Breast epithelium (tissue), 4 donors: ENCODE data around the gene MYO15B. TPM values are rescaled to one million over a fixed set of nuclear protein-coding genes. Genes with fewer than 3 reads are reported as not detected.

Experiments used
- DNase-seq, 2 donors: peaks; one replicate each; pipeline ENCODE4 v3.0.0-alpha.2; 2019; ENCODE audit warnings: low spot score in 2 of 2
- H3K27ac ChIP-seq, 2 donors: fragments of 200-600 bp; sonication (generic) in 1 of 2; one replicate each; pipeline ENCODE4 v1.5.1; 2016 to 2019; ENCODE audit warnings: mild to moderate bottlenecking in 1 of 2
- H3K27me3 ChIP-seq, 2 donors: fragments of 200-600 bp; sonication (generic) in 1 of 2; one replicate each; pipeline versions ENCODE4 v1.5.1 to v1.6.0; 2017 to 2019; ENCODE audit warnings: control low read depth in 1 of 2, mild to moderate bottlenecking in 1 of 2
- H3K36me3 ChIP-seq: fragments of 200-600 bp; one replicate; pipeline ENCODE4 v1.5.1; 2019
- H3K4me1 ChIP-seq, 2 donors: fragments of 200-600 bp; sonication (generic); one replicate each; pipeline ENCODE4 v1.5.1; 2016 to 2019; ENCODE audit warnings: control low read depth in 1 of 2
- H3K4me3 ChIP-seq, 3 donors: fragments of 200-600 bp; sonication (generic); 1 replicate in 2 of 3; 2 replicates in 1 of 3; pipeline ENCODE4 v1.5.1; 2016 to 2019; ENCODE audit warnings: mild to moderate bottlenecking in 3 of 3, moderate library complexity in 2 of 3
- H3K9me3 ChIP-seq, 2 donors: fragments of 200-600 bp; sonication (generic) in 1 of 2; one replicate each; pipeline ENCODE4 v1.5.1; 2016 to 2019; ENCODE audit warnings: control low read depth in 1 of 2
- POLR2A ChIP-seq: fragments of 450-650 bp; IDR thresholded peaks from one replicate; pipeline ENCODE4 v1.6.1; 2016; ENCODE audit warnings: antibody characterized with exemption, mild to moderate bottlenecking, moderate library complexity
- POLR2AphosphoS5 ChIP-seq, 3 donors: sonication (generic); formaldehyde crosslinking; IDR thresholded peaks; one replicate each; pipeline ENCODE4 v1.6.1; 2017; ENCODE audit warnings: antibody characterized with exemption in 3 of 3
- intact Hi-C: fragments of 100-400 bp; cut with DNase I; formaldehyde crosslinking; loops from one replicate; pipeline ENCODE4 v1.15.1; 2023; ENCODE audit warnings: low total_unique reads
- total RNA-seq, 3 donors: library from RNA; depleted of rRNA; stranded (reverse); fragments of >200 nt; gene quantifications; one replicate each; pipeline ENCODE4 v1.1.0, GENCODE V29; 2016
- TF ChIP-seq, protein P1 (sequence below), 3 donors: fragments of 450-650 bp; IDR thresholded peaks; one replicate each; pipeline ENCODE4 v1.5.1; 2016 to 2017; ENCODE audit warnings: antibody characterized with exemption in 3 of 3, mild to moderate bottlenecking in 3 of 3, moderate library complexity in 3 of 3

MYO15B gene
- total RNA-seq, 3 donors from 2014 or later: 65.3 to 121 (median 86.6) TPM

DNA sequence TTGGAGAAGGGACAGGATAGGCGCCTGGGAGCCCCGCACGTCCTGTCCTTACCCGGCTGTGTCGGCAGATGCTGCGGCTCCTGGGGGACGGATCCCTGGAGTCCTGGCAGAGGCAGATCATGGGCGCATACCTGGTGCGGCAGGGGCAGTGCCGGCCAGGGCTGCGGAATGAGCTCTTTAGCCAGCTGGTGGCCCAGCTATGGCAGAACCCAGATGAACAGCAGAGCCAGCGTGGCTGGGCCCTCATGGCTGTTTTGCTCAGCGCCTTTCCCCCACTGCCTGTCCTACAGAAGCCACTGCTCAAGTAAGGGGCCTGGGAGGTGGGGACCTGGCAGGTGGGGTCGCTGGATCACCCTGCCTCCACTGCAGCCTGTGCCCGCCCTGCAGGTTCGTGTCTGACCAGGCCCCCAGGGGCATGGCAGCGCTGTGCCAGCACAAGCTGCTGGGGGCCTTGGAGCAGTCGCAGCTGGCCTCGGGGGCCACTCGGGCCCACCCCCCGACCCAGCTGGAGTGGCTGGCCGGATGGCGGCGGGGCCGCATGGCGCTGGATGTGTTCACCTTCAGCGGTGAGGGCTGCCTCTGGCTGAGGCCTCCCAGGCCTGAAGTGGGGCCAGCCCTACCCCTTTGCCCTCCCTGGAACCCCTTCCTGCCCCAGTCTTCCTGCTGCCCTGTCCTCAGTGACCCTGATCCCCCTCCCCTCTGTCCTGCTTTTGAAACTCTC is 25.5 kb downstream of the MYO15B start:
- no peak for DNase-seq
- intact Hi-C loops: no loop called here
- no peaks in the 10 kb centered on the region for H3K27me3 ChIP-seq
- no peak overlapping the region for H3K4me3 ChIP-seq
- no peak for TF ChIP-seq POLR2AphosphoS5 (IDR thresholded peaks at IDR 0.05)
- no peak for TF ChIP-seq POLR2A
- TF ChIP-seq, protein P1, sequence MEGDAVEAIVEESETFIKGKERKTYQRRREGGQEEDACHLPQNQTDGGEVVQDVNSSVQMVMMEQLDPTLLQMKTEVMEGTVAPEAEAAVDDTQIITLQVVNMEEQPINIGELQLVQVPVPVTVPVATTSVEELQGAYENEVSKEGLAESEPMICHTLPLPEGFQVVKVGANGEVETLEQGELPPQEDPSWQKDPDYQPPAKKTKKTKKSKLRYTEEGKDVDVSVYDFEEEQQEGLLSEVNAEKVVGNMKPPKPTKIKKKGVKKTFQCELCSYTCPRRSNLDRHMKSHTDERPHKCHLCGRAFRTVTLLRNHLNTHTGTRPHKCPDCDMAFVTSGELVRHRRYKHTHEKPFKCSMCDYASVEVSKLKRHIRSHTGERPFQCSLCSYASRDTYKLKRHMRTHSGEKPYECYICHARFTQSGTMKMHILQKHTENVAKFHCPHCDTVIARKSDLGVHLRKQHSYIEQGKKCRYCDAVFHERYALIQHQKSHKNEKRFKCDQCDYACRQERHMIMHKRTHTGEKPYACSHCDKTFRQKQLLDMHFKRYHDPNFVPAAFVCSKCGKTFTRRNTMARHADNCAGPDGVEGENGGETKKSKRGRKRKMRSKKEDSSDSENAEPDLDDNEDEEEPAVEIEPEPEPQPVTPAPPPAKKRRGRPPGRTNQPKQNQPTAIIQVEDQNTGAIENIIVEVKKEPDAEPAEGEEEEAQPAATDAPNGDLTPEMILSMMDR (IDR thresholded peaks at IDR 0.05): no peak
- H3K4me1 ChIP-seq: no peaks in the 10 kb centered on the region
- no peaks in the 10 kb centered on the region for H3K9me3 ChIP-seq
- peaks cover 3% of the 10 kb centered on the region for H3K36me3 ChIP-seq
- H3K27ac ChIP-seq: no peak overlapping the region

DNA sequence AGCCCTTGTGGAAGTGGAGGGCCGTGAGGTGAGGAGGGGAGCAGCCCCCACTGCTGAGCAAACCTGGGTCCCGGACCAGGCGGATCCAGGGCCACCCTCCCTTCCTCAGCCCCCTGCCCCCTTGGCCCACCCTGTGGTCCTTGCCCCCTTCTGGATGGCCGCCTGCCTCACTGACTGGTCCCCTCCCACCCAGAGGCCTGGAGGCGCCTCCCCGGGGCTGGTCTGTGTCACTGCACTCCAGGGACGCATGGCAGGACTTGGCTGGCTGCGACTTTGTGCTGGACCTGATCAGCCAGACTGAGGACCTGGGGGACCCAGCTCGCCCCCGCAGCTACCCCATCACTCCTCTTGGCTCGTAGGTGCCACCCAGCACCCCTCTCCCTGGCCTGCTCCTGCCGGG is 26.4 kb downstream of the MYO15B start:
- peaks cover 3% of the 10 kb centered on the region for H3K36me3 ChIP-seq
- DNase-seq: no peak
- no peak overlapping the region for H3K4me3 ChIP-seq
- intact Hi-C loops: no loop called here
- no peak overlapping the region for H3K27ac ChIP-seq
- H3K9me3 ChIP-seq: no peaks in the 10 kb centered on the region
- TF ChIP-seq, protein P1 (IDR thresholded peaks at IDR 0.05): no peak
- no peak for TF ChIP-seq POLR2A
- no peak for TF ChIP-seq POLR2AphosphoS5 (IDR thresholded peaks at IDR 0.05)
- no peaks in the 10 kb centered on the region for H3K4me1 ChIP-seq
- no peaks in the 10 kb centered on the region for H3K27me3 ChIP-seq

DNA sequence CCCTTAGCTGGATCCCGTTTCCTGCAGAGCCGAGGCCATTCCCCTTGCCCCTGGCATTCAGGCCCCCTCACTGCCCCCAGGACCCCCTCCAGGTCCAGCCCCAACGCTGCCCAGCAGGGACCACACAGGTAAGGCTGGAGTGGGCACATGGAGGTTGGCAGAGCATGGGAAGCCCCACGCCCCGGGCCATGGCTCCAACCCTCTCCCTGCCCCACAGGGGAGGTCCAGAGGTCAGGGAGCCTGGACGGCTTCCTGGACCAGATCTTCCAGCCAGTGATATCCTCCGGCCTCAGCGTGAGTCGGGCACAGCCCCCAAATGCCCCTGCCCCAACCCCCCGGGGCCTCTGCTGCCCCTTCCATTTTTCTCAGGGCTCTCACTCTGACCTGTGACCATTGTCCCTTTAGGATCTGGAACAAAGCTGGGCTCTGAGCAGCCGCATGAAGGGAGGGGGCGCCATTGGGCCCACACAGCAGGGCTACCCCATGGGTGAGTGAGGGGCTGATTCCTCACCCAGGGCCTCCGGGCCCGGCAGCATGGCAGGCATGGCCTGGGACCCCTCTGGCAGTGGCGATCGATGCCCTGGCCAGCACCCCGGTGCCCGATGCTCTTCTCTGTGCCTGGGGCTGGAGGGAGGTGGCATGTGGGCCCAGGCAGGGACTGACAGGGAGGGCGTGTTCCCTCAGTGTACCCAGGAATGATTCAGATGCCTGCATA is 27.1 kb downstream of the MYO15B start:
- Histone ChIP-seq H3K9me3 (no peaks in the 10 kb centered on the region), H3K27ac (no peak overlapping the region), H3K27me3 (no peaks in the 10 kb centered on the region), H3K4me3 (no peak overlapping the region), H3K4me1 (no peaks in the 10 kb centered on the region), H3K36me3 (peaks cover 3% of the 10 kb centered on the region)
- DNase-seq: no peak
- no peak for TF ChIP-seq POLR2AphosphoS5 (IDR thresholded peaks at IDR 0.05)
- TF ChIP-seq POLR2A: no peak
- TF ChIP-seq, protein P1 (IDR thresholded peaks at IDR 0.05): no peak
- intact Hi-C loops: no loop called here

DNA sequence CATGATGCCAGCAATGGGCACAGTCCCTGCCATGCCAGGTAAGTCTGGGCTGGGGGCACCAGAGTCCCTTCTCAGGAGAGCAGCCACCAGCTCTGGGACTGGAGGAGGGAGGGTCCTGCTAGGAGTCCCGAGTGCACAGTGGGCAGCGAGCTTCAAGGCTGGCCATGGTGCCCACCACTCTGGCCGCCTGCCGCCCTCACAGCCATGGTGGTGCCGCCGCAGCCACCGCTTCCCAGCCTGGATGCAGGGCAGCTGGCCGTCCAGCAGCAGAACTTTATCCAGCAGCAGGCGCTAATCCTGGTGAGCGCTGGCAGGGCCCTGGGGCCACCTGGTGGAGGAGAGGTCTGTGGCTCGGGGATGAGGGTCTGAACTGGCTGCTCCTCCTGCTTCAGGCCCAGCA is 27.7 kb downstream of the MYO15B start:
- Histone ChIP-seq H3K27me3 (no peaks in the 10 kb centered on the region), H3K27ac (no peak overlapping the region), H3K36me3 (peaks cover 3% of the 10 kb centered on the region), H3K4me3 (no peak overlapping the region), H3K9me3 (no peaks in the 10 kb centered on the region), H3K4me1 (no peaks in the 10 kb centered on the region)
- TF ChIP-seq POLR2AphosphoS5 (IDR thresholded peaks at IDR 0.05): no peak
- no peak for TF ChIP-seq POLR2A
- TF ChIP-seq, protein P1 (IDR thresholded peaks at IDR 0.05): no peak
- DNase-seq: no peak
- intact Hi-C loops: no loop called here

DNA sequence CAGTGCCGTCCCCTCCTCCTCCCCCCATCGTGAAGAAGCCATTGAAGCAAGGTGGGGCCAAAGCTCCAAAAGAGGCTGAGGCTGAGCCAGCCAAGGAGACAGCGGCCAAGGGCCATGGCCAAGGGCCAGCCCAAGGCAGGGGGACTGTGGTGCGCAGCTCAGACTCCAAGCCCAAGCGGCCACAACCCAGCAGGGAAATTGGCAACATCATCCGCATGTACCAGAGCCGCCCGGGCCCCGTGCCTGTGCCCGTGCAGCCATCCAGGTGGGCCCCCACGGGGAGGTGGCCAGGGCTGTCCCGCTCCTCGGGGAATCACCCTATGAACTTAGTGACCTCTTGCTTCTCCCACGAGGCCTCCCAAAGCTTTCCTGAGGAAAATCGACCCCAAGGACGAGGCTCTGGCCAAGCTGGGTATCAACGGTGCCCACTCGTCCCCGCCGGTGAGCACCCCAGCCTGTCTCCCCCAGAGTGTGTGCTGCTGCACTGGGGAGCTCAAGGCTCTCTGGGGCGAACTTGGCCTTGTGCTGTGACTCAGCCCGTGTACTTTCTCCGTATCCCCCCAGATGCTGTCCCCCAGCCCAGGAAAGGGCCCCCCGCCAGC is 29.0 kb downstream of the MYO15B start:
- H3K4me1 ChIP-seq: no peaks in the 10 kb centered on the region
- DNase-seq: no peak
- TF ChIP-seq, protein P1 (IDR thresholded peaks at IDR 0.05): no peak
- TF ChIP-seq POLR2A: no peak
- no peak for TF ChIP-seq POLR2AphosphoS5 (IDR thresholded peaks at IDR 0.05)
- peaks cover 3% of the 10 kb centered on the region for H3K36me3 ChIP-seq
- no peaks in the 10 kb centered on the region for H3K9me3 ChIP-seq
- intact Hi-C loops: no loop called here
- no peaks in the 10 kb centered on the region for H3K27me3 ChIP-seq
- no peak overlapping the region for H3K4me3 ChIP-seq
- no peak overlapping the region for H3K27ac ChIP-seq
